Inferior parietal cortex (tissue), 1 donor: ENCODE results near the gene ATP10B.
"Not testable (repeated sequence)": the region's sequence is repeated elsewhere in the genome, so short reads cannot be mapped to it uniquely, and the experiment has no call there.

Experiments
- DNase-seq: peaks from one replicate; pipeline ENCODE4 v3.0.0-alpha.2; 2016; ENCODE audit errors: extremely low spot score

ATP10B gene

GRCh38 chr5:160824301-160825001 lies 27.6 kb downstream of the ATP10B start:
- no peak for DNase-seq

DNA sequence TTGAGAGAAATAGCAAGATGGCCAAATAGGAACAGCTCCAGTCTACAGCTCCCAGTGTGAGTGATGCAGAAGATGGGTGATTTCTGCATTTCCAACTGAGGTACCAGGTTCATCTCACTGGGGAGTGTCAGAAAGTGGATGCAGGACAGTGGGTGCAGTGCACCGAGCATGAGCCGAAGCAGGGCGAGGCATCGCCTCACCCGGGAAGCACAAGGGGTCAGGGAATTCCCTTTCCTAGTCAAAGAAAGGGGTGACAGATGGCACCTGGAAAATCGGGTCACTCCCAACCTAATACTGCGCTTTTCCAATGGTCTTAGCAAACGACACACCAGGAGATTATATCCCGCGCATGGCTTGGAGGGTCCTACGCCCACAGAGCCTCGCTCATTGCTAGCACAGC lies 39.0 kb downstream of the ATP10B start:
- not testable (repeated sequence) for DNase-seq

DNA sequence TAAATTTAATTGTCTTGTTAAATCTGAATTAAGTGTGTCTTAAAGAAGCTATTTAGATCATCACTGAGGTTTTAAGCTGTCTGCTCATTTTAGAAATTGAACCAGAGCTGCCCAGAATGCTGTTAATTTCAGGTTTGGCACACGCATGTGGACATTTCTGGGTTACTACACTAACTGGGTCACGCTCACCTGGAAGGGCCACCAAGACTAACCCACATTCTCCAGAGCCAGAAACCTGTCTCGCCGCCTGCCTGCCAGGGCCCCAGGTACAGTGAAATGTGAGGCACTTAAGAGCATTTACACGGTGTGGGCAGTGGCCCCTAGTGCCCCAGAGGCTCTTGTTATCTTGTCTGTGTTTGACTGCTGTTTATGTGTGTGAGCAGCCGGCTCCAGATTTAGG lies 46.6 kb downstream of the ATP10B start:
- DNase-seq = no peak

- peak; percentile 65 for DNase-seq
These were observed 49.4 kb downstream of the ATP10B start for GRCh38 chr5:160802592-160802991.

GRCh38 chr5:160800375-160801275 lies 51.4 kb downstream of the ATP10B start:
- no peak for DNase-seq

- DNase-seq = no peak
These were observed 52.8 kb downstream of the ATP10B start for GRCh38 chr5:160799184-160799583.

DNA sequence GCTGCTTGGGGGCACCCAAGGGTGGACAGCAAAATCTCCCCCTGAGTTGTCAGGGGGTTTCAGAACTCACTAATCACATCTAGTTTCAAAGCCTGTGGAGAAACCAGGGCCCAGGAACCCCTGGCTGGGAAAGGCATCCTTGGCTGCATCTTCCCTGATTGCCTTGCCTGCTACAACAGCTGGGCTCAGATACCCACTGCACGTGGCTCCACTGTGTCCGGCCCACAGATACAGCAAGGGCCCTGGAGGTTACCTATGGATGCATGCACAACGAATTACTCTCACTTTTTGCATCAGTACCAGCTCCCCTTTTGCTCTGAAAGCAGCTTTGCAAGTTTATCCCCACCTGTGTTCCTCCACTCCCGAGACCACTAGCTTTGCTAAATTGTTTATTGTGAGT lies 55.0 kb downstream of the ATP10B start:
- DNase-seq = no peak

GRCh38 chr5:160793530-160793899 lies 58.5 kb downstream of the ATP10B start:
- no peak for DNase-seq

DNA sequence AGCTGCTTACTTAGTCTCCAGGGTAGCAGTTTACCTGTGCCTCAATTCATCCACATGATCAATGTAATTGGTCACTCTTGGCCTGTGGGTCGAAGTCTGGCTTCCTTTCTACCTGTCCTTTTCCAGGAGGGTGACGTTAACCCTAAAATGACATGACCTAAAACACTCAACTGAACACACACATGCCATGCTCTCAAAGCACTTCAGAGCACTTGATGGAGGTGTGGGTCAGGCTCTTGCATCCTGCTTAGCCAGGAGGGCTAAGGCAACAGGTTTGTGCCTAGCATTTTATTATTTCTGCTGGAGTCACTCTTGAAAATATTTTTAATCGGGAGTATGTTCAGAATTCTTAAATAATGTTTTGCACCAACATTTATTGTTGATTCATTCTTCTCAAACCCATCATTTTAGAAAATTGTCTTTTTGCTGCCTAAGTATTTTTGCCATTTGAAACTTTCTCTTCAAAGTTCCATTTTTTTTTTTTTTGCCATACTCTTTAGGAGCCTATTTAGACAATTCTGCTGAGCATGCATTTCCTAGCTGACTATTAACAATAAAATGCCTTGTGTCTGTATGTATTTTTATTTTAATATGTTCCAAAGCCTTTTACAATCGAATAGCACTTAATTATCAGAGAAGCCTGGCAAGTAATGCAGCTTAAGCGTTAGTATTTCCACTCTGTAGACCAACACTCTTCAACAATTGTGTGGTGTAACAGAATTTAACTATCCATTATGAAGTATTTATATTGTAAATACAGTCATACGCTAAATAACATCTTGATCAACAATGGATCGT lies 59.1 kb downstream of the ATP10B start:
- no peak for DNase-seq

DNA sequence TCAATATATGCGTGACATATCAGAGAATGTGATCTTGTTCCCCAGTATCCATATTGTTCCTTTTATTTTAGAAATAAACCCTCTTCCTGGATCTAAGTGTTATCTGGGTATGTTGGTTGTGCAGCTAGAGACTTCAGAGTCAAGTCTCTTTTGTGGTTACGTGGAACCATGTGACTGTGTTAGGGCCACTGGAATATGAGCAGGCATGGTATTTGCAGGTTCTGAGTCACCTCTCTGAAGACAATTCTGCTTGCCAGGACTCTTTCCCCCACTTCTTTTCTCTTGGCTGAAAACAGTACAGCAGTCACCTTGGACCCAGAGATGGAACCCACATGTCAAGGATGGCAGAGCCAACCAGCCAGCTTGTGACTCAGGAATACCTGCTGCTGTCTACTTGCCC lies 59.7 kb downstream of the ATP10B start:
- DNase-seq = no peak

- DNase-seq = no peak
These were observed 62.7 kb downstream of the ATP10B start for GRCh38 chr5:160789219-160789859.

GRCh38 chr5:160788102-160788660 lies 63.8 kb downstream of the ATP10B start:
- DNase-seq = peak; percentile 44

DNA sequence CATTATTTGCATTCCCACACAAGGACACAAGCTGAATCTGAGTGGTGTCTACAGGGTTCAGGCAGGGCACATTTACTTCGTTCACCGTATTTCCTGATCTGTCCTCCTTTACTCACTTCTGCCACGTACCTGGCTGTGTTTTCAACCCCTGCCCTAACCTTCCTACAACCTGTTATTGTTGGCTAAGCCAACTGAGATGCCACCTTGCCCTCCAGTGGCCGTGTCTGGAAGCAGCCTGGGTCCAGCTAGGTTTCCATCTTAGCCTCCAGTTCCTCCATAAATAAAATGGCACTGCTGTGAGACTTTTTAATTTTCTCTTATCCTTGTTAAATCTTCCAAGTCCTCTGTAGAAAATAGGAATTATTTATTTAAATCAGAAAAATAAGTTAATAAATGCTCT lies 64.8 kb downstream of the ATP10B start:
- DNase-seq = no peak

DNA sequence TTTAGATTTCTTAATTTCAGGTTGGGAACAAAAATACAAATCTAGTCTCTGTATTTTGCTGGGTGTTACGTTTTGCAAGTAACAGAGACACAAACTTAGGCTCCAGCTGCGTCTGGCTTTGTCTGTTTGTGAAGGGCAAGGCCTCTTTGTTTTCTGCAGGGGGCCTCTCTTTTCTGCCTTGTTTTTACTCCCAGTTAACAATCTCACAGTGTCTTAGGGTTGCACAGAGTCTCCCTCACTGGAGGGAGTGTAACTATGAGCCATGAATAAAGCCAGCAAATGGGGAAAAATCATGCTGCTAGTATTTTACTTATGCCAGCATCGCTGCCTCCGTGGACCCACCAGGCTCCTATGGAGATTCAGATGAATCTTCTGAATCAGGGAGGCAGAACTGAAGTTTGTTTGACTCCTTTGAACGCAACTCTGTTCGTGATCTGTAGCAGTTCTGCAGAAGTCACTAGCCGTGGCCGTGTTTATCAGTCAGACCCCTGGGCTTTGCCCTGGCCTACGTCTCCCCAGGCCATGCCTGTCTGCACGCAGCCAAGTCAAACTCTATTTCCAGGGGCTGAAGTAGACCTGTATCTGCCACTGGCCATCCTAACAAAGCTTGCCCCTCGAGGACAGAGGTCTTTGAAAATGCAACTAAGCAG lies 77.2 kb downstream of the ATP10B start:
- peak; percentile 69 for DNase-seq

- DNase-seq = no peak
These were observed 78.2 kb downstream of the ATP10B start for GRCh38 chr5:160773646-160774410.

DNA sequence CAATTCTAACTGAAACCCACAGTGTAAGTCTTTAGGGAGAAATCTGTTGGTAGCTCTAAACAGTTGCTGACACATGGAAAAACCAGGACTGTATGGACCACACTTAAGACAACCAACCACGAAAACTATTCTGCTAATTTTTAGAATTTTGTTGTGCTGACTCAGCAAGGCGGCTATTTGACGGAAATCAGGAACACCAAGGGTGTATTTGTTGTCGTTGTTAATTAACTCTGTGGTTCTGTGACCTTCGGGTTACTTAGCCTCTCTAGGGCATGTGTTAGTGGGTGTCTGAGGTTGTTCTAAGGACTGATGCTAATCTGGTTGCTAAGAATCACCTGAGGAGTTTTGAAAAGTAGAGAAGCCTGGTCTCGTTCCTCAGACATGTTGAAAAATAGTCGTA lies 79.2 kb downstream of the ATP10B start:
- no peak for DNase-seq

DNA sequence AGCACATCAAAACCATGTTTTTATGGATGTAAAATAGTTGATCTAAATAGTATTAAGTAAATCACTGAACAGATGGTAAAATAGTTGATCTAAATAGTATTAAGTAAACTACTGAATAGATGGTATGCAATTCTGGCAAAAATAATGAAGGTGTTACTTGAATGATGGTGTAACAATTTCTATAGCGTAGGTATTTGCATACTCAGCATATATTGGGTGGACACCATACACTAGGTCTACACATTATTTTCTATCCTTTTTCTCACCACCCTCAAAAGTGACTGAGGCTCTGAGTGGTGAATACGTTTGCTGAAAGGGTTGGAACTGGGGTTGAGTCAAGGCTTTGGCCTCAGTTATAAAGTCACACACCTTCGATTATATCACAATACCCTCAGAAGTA lies 81.3 kb downstream of the ATP10B start:
- DNase-seq = no peak

- DNase-seq = no peak
These were observed 82.7 kb downstream of the ATP10B start for GRCh38 chr5:160769301-160769700.

DNA sequence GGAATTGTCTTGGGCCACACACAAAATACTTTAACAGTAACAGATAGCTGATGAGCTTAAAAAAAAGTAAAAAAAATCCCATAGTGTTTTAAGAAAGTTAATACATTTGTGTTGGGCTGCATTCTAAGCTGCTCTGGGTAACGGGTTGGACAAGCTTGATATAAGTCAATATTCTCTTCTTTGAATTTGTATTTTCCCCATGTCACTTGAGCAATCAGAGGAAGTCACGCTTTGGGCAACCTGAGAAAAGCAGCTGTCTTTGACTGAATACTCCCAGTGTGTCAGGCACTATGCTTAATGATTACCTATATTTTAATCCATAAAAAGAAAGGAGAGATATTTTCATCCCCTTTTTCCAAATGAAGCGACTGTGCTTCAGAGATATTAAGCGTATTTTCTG lies 84.9 kb downstream of the ATP10B start:
- DNase-seq = no peak

- no peak for DNase-seq
These were observed 92.0 kb downstream of the ATP10B start for GRCh38 chr5:160760008-160760407.
